Measurements from ENCODE around the gene MARVELD2. TPM values are rescaled to one million over a fixed set of nuclear protein-coding genes. Genes with fewer than 3 reads are reported as not detected.

Gene MARVELD2
- total RNA-seq, 1 experiment from 2014 or later = 21.6 TPM

Other genes with a start within 250 kb of the MARVELD2 start
- 281 TPM for gene CCNB1, start 248.0 kb upstream of the MARVELD2 start, total RNA-seq (2021; ENCODE audit: unreplicated experiment)
- 23.4 TPM for gene CENPH, start 225.5 kb upstream of the MARVELD2 start, total RNA-seq (2021; ENCODE audit: unreplicated experiment)
- 67.0 TPM for gene CDK7, start 180.2 kb upstream of the MARVELD2 start, total RNA-seq (2021; ENCODE audit: unreplicated experiment)
- 15.9 TPM for gene CCDC125, start 82.3 kb upstream of the MARVELD2 start, total RNA-seq (2021; ENCODE audit: unreplicated experiment)
- 33.4 TPM for gene AK6, start 45.6 kb upstream of the MARVELD2 start, total RNA-seq (2021; ENCODE audit: unreplicated experiment)
- 92.0 TPM for gene TAF9, start 45.6 kb upstream of the MARVELD2 start, total RNA-seq (2021; ENCODE audit: unreplicated experiment)
- gene RAD17, start 45.3 kb upstream of the MARVELD2 start, total RNA-seq (2021; ENCODE audit: unreplicated experiment) = 29.0 TPM
- 56.7 TPM for gene OCLN, start 77.7 kb downstream of the MARVELD2 start, total RNA-seq (2021; ENCODE audit: unreplicated experiment)
- 65.2 TPM for gene GTF2H2C, start 145.1 kb downstream of the MARVELD2 start, total RNA-seq (2021; ENCODE audit: unreplicated experiment)